OCI-LY3 (cell line): ENCODE measurements around the gene GID8.

Source experiments
- H2AFZ ChIP-seq: fragments of 200-600, 300-600 bp; shearing (Covaris generic); 2 replicates; pipeline ENCODE4 v1.6.0; 2014; ENCODE audit warnings: antibody characterized with exemption, low read depth, low read length
- H3K27ac ChIP-seq: fragments of 200-600, 300-600 bp; sonication (generic); 2 replicates; pipeline ENCODE4 v1.5.1; 2014; ENCODE audit warnings: mild to moderate bottlenecking, low read length, moderate library complexity, mixed read lengths
- H3K27me3 ChIP-seq: fragments of 200-600, 300-600 bp; sonication (generic); 2 replicates; pipeline ENCODE4 v1.6.1; 2014; ENCODE audit warnings: low read depth, low read length, mixed read lengths
- H3K36me3 ChIP-seq: fragments of 200-600, 300-600 bp; sonication (generic); replicated peaks from 2 replicates; pipeline ENCODE3; 2014; ENCODE audit warnings: low read depth, low read length, mixed read lengths
- H3K4me1 ChIP-seq: fragments of 300-600, 200-600 bp; sonication (generic); 2 replicates; pipeline ENCODE4 v1.6.1; 2014; ENCODE audit warnings: low read length, mixed read lengths
- H3K4me2 ChIP-seq: fragments of 200-600, 300-600 bp; sonication (generic); 2 replicates; pipeline ENCODE4 v1.6.1; 2014; ENCODE audit warnings: low read length, mixed read lengths
- H3K4me3 ChIP-seq: fragments of 300-600, 200-600 bp; sonication (generic); 2 replicates; pipeline ENCODE4 v1.5.1; 2014; ENCODE audit warnings: antibody characterized with exemption, mild to moderate bottlenecking, low read length, moderate library complexity
- H3K79me2 ChIP-seq: fragments of 300-600, 200-600 bp; shearing (Covaris generic); 2 replicates; pipeline ENCODE4 v1.6.1; 2014; ENCODE audit warnings: mild to moderate bottlenecking, low read length, mixed read lengths
- H3K9ac ChIP-seq: fragments of 300-600, 200-600 bp; shearing (Covaris generic); 2 replicates; pipeline ENCODE4 v1.6.0; 2014; ENCODE audit warnings: mild to moderate bottlenecking, low read length, moderate library complexity
- H3K9me3 ChIP-seq: fragments of 200-600, 300-600 bp; shearing (Covaris generic); 2 replicates; pipeline ENCODE4 v1.6.1; 2014; ENCODE audit warnings: low read length, mixed read lengths; ENCODE audit not compliant: insufficient read depth
- H4K20me1 ChIP-seq: fragments of 200-600, 300-600 bp; sonication (generic); 2 replicates; pipeline ENCODE4 v1.6.1; 2016; ENCODE audit warnings: low read length, mixed read lengths; ENCODE audit not compliant: insufficient read depth
- CTCF ChIP-seq: fragments of 200-600, 300-600 bp; sonication (generic); IDR thresholded peaks from 2 replicates; pipeline ENCODE4 v1.5.1; 2014; ENCODE audit warnings: antibody characterized with exemption, low read length, low read depth
- EZH2phosphoT487 ChIP-seq: fragments of 200-600 bp; shearing (Covaris generic); IDR thresholded peaks from 2 replicates; pipeline ENCODE4 v1.6.1; 2018; ENCODE audit warnings: antibody characterized with exemption, mixed run types, low read depth

Gene GID8

GRCh38 chr20:62889871-62890270 lies 48.1 kb upstream of the GID8 start:
- Histone ChIP-seq H3K4me1 (peaks cover 32% of the 10 kb centered on the region), H3K9ac (no peak overlapping the region), H3K4me3 (no peak overlapping the region), H2AFZ (no peak overlapping the region), H3K4me2 (no peak overlapping the region), H3K79me2 (no peaks in the 10 kb centered on the region), H3K27me3 (no peaks in the 10 kb centered on the region), H3K36me3 (peaks cover 92% of the 10 kb centered on the region), H3K27ac (no peak overlapping the region), H3K9me3 (no peaks in the 10 kb centered on the region), H4K20me1 (no peaks in the 10 kb centered on the region)
- no peak for TF ChIP-seq CTCF
- no peak for TF ChIP-seq EZH2phosphoT487

GRCh38 chr20:62890444-62890843 lies 47.5 kb upstream of the GID8 start:
- Histone ChIP-seq H3K27me3 (no peaks in the 10 kb centered on the region), H3K36me3 (peaks cover 92% of the 10 kb centered on the region), H3K9me3 (no peaks in the 10 kb centered on the region), H3K9ac (no peak overlapping the region), H3K4me3 (no peak overlapping the region), H3K4me1 (peaks cover 26% of the 10 kb centered on the region), H3K27ac (no peak overlapping the region), H4K20me1 (no peaks in the 10 kb centered on the region), H3K4me2 (no peak overlapping the region), H2AFZ (no peak overlapping the region), H3K79me2 (no peaks in the 10 kb centered on the region)
- no peak for TF ChIP-seq EZH2phosphoT487
- TF ChIP-seq CTCF: no peak

- H3K9me3 ChIP-seq: no peaks in the 10 kb centered on the region
- H3K27me3 ChIP-seq: no peaks in the 10 kb centered on the region
- no peaks in the 10 kb centered on the region for H3K79me2 ChIP-seq
- H2AFZ ChIP-seq: no peak overlapping the region
- no peak overlapping the region for H3K4me2 ChIP-seq
- no peak overlapping the region for H3K4me3 ChIP-seq
- TF ChIP-seq CTCF: no peak
- no peak for TF ChIP-seq EZH2phosphoT487
- peak overlapping the region; percentile 19; the same call in 1 of the 2 replicates for H3K27ac ChIP-seq
- peaks cover 20% of the 10 kb centered on the region for H3K4me1 ChIP-seq
- no peak overlapping the region for H3K9ac ChIP-seq
- peaks cover 92% of the 10 kb centered on the region for H3K36me3 ChIP-seq
- no peaks in the 10 kb centered on the region for H4K20me1 ChIP-seq
These were observed 46.8 kb upstream of the GID8 start for GRCh38 chr20:62891111-62891510.

- Histone ChIP-seq H2AFZ (no peak overlapping the region), H4K20me1 (no peaks in the 10 kb centered on the region), H3K9ac (no peak overlapping the region), H3K36me3 (peaks cover 85% of the 10 kb centered on the region), H3K9me3 (no peaks in the 10 kb centered on the region), H3K4me3 (no peak overlapping the region), H3K4me1 (peaks cover 4% of the 10 kb centered on the region), H3K27ac (no peak overlapping the region), H3K4me2 (no peak overlapping the region), H3K79me2 (no peaks in the 10 kb centered on the region), H3K27me3 (no peaks in the 10 kb centered on the region)
- TF ChIP-seq EZH2phosphoT487: no peak
- TF ChIP-seq CTCF: no peak
These were observed 45.3 kb upstream of the GID8 start for GRCh38 chr20:62892348-62893304.
